Measurements from ENCODE around the gene MYZAP. TPM values are rescaled to one million over a fixed set of nuclear protein-coding genes. Genes with fewer than 3 reads are reported as not detected.

Gene MYZAP
- total RNA-seq, 1 experiment from 2014 or later, result not detected

GRCh38 chr15:57643826-57644225, 52.1 kb downstream of the MYZAP start:
- in situ Hi-C loops (cut with HindIII; ENCODE audit: low pct_unique_long_range_greater_than_20kb, low sequenced_read_pairs), result no loop called here
- no peak for DNase-seq (ENCODE audit: low read depth)

DNA sequence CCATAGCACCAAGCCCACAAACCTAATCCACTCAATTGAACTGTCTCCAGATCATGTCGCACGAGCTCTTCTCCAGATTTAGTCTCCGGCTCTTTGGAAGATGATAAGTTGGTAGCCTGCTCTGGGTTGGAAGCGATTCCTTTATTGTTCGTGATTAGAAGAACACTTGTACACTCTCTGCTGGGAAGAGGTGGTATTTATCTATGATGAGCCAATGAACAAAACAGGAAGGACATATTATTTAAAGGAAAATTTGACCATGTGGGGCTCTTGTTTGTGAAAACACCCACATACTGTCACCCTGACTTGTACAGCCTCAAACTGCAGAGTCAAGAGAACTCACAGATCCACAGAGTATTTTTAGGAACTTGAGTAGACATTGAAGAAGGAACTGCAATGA, 54.4 kb downstream of the MYZAP start:
- no peak for DNase-seq (ENCODE audit: low read depth)
- in situ Hi-C loops (cut with HindIII; ENCODE audit: low pct_unique_long_range_greater_than_20kb, low sequenced_read_pairs), result no loop called here

- DNase-seq (ENCODE audit: low read depth), result no peak
Observed at GRCh38 chr15:57647071-57647790, 55.5 kb downstream of the MYZAP start.

DNA sequence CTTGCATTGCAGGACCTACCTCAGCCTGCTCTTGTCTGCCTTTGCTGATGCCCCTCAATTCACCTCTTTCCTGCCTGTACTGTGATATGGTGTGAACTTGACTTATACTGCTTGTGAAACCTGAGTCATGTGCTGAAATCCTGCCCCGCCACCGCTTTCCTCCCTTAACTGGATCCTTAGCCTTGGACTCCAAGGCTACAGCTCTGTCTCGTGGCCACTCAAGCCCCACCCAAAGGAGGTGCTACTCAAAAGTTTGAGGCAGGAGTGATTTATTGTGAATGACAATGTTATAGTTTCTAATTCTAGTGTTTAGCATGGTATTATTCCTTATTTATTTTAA, 56.1 kb downstream of the MYZAP start:
- peak; percentile 22 for DNase-seq (ENCODE audit: low read depth)
- in situ Hi-C loops (cut with HindIII; ENCODE audit: low pct_unique_long_range_greater_than_20kb, low sequenced_read_pairs), result no loop called here

More at GRCh38 chr15:57647071-57647790, 55.5 kb downstream of the MYZAP start:
- in situ Hi-C loops (cut with HindIII; ENCODE audit: low pct_unique_long_range_greater_than_20kb, low sequenced_read_pairs), result no loop called here

DNA sequence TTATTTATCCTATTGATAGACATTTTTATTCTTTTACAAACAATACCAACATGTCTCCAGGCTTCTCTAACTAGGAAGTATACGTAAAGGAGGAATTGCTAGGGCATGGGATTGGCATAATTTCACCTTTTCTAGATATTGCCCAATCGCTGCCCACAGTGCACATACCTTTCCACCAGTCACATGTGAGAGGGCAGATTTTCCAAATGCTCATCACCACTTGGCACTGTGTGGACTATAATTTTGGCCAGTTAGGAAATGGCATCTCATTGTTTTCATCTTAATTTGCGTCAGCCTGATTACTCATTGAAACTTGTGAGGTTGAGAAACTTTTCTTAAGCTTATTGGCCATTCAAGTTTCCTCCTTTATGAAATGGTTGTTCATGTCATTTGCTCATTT, 57.4 kb downstream of the MYZAP start:
- no peak for DNase-seq (ENCODE audit: low read depth)
- in situ Hi-C loops (cut with HindIII; ENCODE audit: low pct_unique_long_range_greater_than_20kb, low sequenced_read_pairs), result no loop called here

GRCh38 chr15:57651445-57651844, 59.7 kb downstream of the MYZAP start:
- no peak for DNase-seq (ENCODE audit: low read depth)
- in situ Hi-C loops (cut with HindIII; ENCODE audit: low pct_unique_long_range_greater_than_20kb, low sequenced_read_pairs), result no loop called here

DNA sequence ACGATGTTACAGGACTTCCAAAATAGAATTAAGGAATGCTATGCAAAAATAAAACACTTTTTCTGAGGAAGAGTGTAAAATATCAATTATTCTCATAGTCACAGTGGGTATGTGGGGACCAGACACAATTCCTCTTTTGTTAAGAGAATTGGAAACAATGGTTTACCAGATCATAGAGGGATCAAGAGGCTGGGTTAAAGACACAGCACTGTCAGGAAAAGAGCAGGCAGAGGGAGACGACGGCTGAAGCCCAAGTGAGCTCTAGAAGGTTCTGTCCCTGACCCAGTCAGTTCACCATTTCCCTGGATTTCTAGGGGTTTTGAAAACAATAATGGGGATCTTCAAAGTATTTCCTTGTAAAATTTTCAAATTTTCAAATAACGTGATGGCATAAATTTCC, 60.8 kb downstream of the MYZAP start:
- in situ Hi-C loops (cut with HindIII; ENCODE audit: low pct_unique_long_range_greater_than_20kb, low sequenced_read_pairs), result no loop called here
- DNase-seq (ENCODE audit: low read depth), result no peak

DNA sequence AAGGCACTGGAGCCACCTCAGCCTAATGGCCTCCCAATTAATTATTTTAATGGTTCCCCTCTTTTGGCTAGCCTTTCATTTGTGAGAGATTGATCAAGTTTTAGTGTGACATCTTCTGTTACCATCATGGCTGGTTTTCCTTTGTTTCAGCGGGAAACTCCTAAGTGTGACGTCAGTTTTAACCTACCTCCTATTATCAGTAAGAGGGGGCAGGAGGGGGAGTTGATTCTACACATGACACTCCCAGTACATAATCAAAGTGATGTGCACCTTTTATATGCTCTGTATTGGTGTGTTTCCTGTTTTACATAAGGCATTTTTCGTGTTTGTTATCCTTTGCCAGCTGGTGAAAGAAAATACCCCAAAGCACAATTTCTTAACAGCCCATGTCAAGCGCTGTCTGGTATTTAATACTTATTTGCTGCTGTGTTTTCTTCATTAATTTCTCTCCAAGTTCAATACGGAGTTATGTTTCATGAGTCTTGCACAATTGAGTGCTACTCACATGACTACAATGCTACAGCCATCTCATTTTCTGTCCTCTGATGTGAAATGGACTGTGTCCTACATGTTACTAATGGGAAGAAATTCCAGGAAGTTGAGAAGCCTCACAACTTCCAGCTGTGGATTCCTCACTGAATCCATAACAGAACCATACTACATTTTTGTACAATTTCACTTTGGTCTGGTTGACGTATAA, 62.6 kb downstream of the MYZAP start:
- in situ Hi-C loops (cut with HindIII; ENCODE audit: low pct_unique_long_range_greater_than_20kb, low sequenced_read_pairs), result no loop called here
- no peak for DNase-seq (ENCODE audit: low read depth)

DNA sequence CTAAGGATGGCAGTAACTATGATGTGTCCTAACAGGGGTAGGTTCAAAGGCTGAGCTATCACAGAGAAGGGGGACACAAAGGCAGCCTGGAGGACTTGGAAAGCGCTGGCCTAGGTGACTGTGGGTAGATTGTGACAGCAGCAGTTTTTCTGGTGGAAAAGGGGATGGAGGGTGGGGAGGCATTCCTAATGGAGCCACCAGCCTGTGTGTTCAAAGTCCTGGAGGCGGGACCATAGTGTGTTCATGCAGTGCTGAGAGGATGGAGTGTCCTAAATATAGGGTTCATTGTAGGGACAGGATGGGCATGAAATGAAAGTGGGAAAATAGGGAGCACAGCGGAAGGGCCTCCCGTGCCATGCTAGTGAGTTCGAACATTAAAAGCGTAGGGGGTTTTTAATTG, 63.3 kb downstream of the MYZAP start:
- in situ Hi-C loops (cut with HindIII; ENCODE audit: low pct_unique_long_range_greater_than_20kb, low sequenced_read_pairs), result no loop called here
- DNase-seq (ENCODE audit: low read depth), result no peak

DNA sequence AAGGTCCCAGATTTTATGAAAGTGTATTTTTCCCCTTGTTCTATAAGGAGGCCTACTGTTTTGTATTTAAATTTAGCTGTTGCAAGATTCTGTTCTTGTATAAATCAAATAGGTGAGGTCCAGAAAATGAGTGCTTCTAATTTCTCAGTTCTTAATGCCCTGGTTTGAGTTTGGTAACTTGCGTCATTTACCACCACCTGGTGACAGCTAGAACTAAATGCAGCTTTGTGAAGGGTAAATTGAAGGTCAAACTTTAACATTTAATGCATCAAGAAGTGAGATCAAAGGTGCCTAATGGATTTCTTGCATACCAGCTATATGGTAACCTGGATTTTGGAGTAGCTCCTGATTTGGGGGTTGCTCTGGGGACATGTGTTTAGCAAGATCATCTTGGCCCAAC, 64.1 kb downstream of the MYZAP start:
- DNase-seq (ENCODE audit: low read depth), result no peak
- in situ Hi-C loops (cut with HindIII; ENCODE audit: low pct_unique_long_range_greater_than_20kb, low sequenced_read_pairs), result no loop called here

DNA sequence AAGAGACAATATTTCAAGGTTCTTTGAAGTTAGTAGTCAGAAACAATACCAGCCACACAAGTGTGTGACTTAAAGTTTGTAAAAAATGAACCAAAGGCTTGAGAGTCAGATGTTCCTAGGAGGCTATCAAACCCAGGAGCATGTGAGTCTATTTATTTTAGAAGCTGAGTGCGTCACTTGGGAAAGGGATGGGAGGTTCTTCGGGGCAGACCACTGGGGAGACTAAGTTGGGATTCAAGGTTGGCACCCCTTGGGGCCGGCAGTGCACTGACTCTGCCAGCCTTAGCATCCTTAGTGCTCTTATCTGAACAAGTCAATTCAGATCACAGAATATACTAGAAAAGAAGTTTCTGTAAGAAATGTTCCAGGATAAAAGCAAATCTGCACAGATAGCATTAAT, 64.7 kb downstream of the MYZAP start:
- DNase-seq (ENCODE audit: low read depth), result no peak
- in situ Hi-C loops (cut with HindIII; ENCODE audit: low pct_unique_long_range_greater_than_20kb, low sequenced_read_pairs), result no loop called here

- DNase-seq (ENCODE audit: low read depth), result no peak
- in situ Hi-C loops (cut with HindIII; ENCODE audit: low pct_unique_long_range_greater_than_20kb, low sequenced_read_pairs), result no loop called here
Observed at GRCh38 chr15:57657619-57658018, 65.9 kb downstream of the MYZAP start.

GRCh38 chr15:57662091-57662744, 70.5 kb downstream of the MYZAP start:
- in situ Hi-C loops (cut with HindIII; ENCODE audit: low pct_unique_long_range_greater_than_20kb, low sequenced_read_pairs), result no loop called here
- DNase-seq (ENCODE audit: low read depth), result no peak

DNA sequence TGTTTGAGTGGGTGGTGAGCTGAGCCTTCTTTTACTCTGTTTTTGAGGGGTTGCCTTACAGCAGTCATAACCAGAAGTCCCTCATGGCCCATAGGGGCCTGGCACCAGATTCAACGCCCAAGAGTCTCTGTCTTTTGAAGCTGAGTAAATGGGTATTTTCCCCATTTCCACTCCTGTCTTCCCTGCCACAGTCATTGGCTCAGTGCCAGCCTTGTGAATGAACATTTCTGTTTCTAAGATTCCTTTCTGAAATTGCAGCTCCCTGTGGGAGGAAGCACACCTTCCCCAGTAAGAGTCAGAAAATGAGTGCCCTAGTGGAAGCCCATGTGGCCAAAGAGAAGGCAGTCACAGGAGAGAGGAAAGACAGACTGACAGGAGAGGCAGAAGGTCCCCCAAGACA, 71.1 kb downstream of the MYZAP start:
- DNase-seq (ENCODE audit: low read depth), result no peak
- in situ Hi-C loops (cut with HindIII; ENCODE audit: low pct_unique_long_range_greater_than_20kb, low sequenced_read_pairs), result no loop called here

DNA sequence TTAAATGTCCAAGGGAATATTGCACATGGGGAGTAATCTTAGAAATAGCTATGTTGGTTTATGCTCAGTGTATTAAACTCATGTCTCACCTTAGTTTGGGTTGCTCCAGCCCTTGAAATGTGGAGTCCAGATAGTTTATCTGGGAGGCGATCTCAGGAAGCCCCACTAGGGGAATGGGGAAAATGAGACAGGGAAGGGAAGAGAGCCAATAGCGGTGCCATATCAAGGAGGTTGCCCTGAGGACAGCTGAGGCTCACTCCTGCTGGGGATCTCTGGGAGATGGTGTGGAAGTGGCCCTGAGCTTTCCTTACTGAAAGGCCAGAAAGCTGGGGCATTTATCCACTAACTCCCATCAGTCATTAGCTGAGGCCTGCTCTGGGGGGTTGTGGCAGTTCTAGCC, 71.6 kb downstream of the MYZAP start:
- no peak for DNase-seq (ENCODE audit: low read depth)
- in situ Hi-C loops (cut with HindIII; ENCODE audit: low pct_unique_long_range_greater_than_20kb, low sequenced_read_pairs), result no loop called here

- in situ Hi-C loops (cut with HindIII; ENCODE audit: low pct_unique_long_range_greater_than_20kb, low sequenced_read_pairs), result no loop called here
- DNase-seq (ENCODE audit: low read depth), result no peak
Observed at GRCh38 chr15:57665194-57665593, 73.5 kb downstream of the MYZAP start.

GRCh38 chr15:57665939-57666338, 74.2 kb downstream of the MYZAP start:
- no peak for DNase-seq (ENCODE audit: low read depth)
- in situ Hi-C loops (cut with HindIII; ENCODE audit: low pct_unique_long_range_greater_than_20kb, low sequenced_read_pairs), result no loop called here

DNA sequence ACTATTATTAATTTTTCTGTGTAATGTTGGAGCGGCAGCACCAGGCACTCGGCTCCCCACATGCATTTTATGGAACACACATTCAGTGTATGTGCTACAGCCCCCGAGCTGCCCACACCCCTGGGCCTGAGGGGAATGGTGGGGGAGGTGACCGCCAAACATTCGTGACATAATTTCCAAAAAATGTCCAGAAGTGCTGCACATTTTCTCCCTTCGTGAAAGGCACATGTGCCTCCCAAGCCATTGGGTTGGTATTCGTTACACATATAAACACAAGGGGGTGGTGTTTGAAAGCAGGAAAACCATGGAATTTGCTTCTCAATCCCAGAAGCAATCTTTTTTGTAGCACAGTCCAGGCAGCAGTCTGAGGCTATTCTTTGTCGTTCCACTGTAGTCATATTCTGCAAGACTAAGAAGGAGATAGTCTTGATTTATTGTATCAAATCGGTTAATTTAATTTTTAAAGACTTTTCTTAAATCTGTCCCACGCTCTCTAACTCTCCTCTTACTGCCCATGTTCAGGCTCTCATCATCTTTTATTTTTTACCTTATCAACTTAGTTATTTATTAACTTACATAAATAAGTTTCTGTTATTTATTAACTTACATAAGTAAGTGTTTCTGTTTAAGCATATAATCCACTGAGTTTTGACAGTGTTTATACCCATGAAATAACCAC, 75.6 kb downstream of the MYZAP start:
- DNase-seq (ENCODE audit: low read depth), result peak; percentile 73
- in situ Hi-C loops (cut with HindIII; ENCODE audit: low pct_unique_long_range_greater_than_20kb, low sequenced_read_pairs), result no loop called here

DNA sequence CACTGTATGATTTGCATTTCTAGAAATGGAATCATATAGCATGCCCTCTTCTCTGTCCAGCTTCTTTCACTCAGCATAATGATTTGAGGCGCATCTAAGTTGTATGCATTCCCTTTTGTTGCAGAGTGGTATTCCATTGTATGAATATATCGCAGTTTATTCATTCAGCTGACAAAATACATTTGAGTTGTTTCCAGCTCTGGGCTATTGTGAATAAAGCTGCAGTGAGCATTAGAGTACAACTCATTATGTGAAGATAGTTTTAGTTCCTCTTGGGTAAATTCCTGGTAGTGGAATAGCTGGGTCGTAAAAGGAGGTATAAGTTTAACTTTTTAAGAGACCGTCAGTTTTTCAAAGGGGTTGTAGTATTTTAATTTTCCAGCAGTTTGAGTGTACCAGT, 76.3 kb downstream of the MYZAP start:
- no peak for DNase-seq (ENCODE audit: low read depth)
- in situ Hi-C loops (cut with HindIII; ENCODE audit: low pct_unique_long_range_greater_than_20kb, low sequenced_read_pairs), result no loop called here

Data from Caki2 (cell line).